Stimulated activated CD4-positive, alpha-beta T cell treated with anti-CD3 and anti-CD28 coated beads, Interleukin-2, amount 100 ng/mL, for 4 hours (primary cell): ENCODE data around the gene SAP30BP.
A peak's percentile ranks its signal among the peaks of the same experiment; 100 is the strongest.

Experiments used
- DNase-seq: peaks from one replicate; pipeline ENCODE4 v3.0.0-alpha.2; 2020; ENCODE audit warnings: low read depth

SAP30BP gene

GRCh38 chr17:75689441-75689873 is 22.3 kb downstream of the SAP30BP start:
- peak; percentile 28 for DNase-seq

GRCh38 chr17:75691371-75691791 is 24.2 kb downstream of the SAP30BP start:
- no peak for DNase-seq

GRCh38 chr17:75691801-75692626 is 24.9 kb downstream of the SAP30BP start:
- no peak for DNase-seq

GRCh38 chr17:75692976-75693375 is 25.8 kb downstream of the SAP30BP start:
- DNase-seq: no peak

- no peak for DNase-seq
These were observed 26.7 kb downstream of the SAP30BP start for GRCh38 chr17:75693500-75694481.

- DNase-seq: no peak
These were observed 27.4 kb downstream of the SAP30BP start for GRCh38 chr17:75694536-75694935.

- DNase-seq: no peak
These were observed 28.1 kb downstream of the SAP30BP start for GRCh38 chr17:75695141-75695829.

- DNase-seq: no peak
These were observed 28.7 kb downstream of the SAP30BP start for GRCh38 chr17:75695830-75696271.

GRCh38 chr17:75697651-75698291 is 30.6 kb downstream of the SAP30BP start:
- no peak for DNase-seq

GRCh38 chr17:75698659-75699058 is 31.5 kb downstream of the SAP30BP start:
- DNase-seq: no peak

- DNase-seq: no peak
These were observed 34.1 kb downstream of the SAP30BP start for GRCh38 chr17:75701288-75701687.

- DNase-seq: no peak
These were observed 36.1 kb downstream of the SAP30BP start for GRCh38 chr17:75703191-75703590.

- no peak for DNase-seq
These were observed 36.5 kb downstream of the SAP30BP start for GRCh38 chr17:75703591-75703990.

- no peak for DNase-seq
These were observed 38.1 kb downstream of the SAP30BP start for GRCh38 chr17:75704963-75705875.

- no peak for DNase-seq
These were observed 39.0 kb downstream of the SAP30BP start for GRCh38 chr17:75706042-75706728.

- DNase-seq: no peak
These were observed 40.0 kb downstream of the SAP30BP start for GRCh38 chr17:75707079-75707571.

GRCh38 chr17:75712446-75712845 is 45.3 kb downstream of the SAP30BP start:
- no peak for DNase-seq

GRCh38 chr17:75719732-75720131 is 52.6 kb downstream of the SAP30BP start:
- no peak for DNase-seq

- DNase-seq: peak; percentile 53
These were observed 53.7 kb downstream of the SAP30BP start, which contains the start of gene ITGB4 for GRCh38 chr17:75720656-75721462. Gene ITGB4, plus strand, starts transcription at chr17:75721459. Its CDS starts 3,245 bp downstream, at chr17:75724704.
